Astrocyte of the cerebellum (primary cell): ENCODE data around the gene SLC39A12.

Experiments used
- DNase-seq: peaks from one replicate; pipeline ENCODE4 v3.0.0-alpha.2; 2011; ENCODE audit warnings: low read depth
- H3K4me3 ChIP-seq: 2 replicates; pipeline ENCODE4 v1.5.1; 2011; ENCODE audit warnings: mild to moderate bottlenecking, low read depth, low read length, moderate library complexity
- CTCF ChIP-seq: IDR thresholded peaks from 2 replicates; pipeline ENCODE4 v1.5.1; 2012; ENCODE audit warnings: low read length, low read depth, moderate library complexity, mild to moderate bottlenecking; ENCODE audit errors: missing control alignments
- in situ Hi-C: cut with HindIII; loops from 2 replicates; pipeline ENCODE4 v1.10.0; 2017; ENCODE audit warnings: low sequenced_read_pairs

The SLC39A12 gene

GRCh38 chr10:17951868-17952371 lies at the start of gene SLC39A12:
Gene SLC39A12, plus strand, starts transcription at chr10:17951918. Its CDS starts 1,359 bp downstream, at chr10:17953277.
- DNase-seq: no peak
- H3K4me3 ChIP-seq: no peak within 1 kb of the TSS
- in situ Hi-C loops: no loop called here
- TF ChIP-seq CTCF: no peak

GRCh38 chr10:17904564-17904963 lies 47.2 kb upstream of the SLC39A12 start:
- no peak for DNase-seq
- in situ Hi-C loops: no loop called here
- H3K4me3 ChIP-seq: no peak overlapping the region
- TF ChIP-seq CTCF: no peak

- in situ Hi-C loops: no loop called here
- H3K4me3 ChIP-seq: no peak overlapping the region
- DNase-seq: no peak
- TF ChIP-seq CTCF: no peak
These were observed 46.2 kb upstream of the SLC39A12 start for GRCh38 chr10:17905491-17905890.

GRCh38 chr10:17906002-17906401 lies 45.7 kb upstream of the SLC39A12 start:
- TF ChIP-seq CTCF: no peak
- in situ Hi-C loops: no loop called here
- no peak for DNase-seq
- H3K4me3 ChIP-seq: no peak overlapping the region

- TF ChIP-seq CTCF: no peak
- H3K4me3 ChIP-seq: no peak overlapping the region
- in situ Hi-C loops: no loop called here
- no peak for DNase-seq
These were observed 44.1 kb upstream of the SLC39A12 start for GRCh38 chr10:17907641-17908040.

DNA sequence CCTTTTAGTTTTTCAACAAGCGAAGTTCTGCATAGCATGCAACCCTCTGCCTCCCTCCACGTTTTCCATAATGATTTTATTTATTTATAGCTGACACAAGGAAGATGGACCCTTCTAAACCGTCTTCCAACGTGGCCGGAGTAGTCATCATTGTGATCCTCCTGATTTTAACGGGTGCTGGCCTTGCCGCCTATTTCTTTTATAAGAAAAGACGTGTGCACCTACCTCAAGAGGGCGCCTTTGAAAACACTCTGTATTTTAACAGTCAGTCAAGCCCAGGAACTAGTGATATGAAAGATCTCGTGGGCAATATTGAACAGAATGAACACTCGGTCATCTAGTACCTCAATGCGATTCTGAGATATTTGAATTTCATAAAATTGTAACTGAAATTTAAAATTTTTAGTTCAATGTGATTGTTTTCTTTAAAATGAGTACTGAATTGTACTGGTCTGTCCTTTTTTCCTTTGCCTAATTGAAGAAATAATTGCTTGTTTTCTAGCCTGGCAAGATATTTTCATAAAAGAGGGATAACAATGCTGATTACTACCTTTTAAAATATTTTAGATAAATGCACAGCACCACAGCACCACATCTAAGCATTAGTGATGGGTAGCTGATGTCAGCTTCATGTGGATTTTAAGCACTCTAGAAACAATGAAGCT lies 41.5 kb upstream of the SLC39A12 start:
- in situ Hi-C loops: no loop called here
- TF ChIP-seq CTCF: peak; percentile 71
- DNase-seq: peak; percentile 46
- H3K4me3 ChIP-seq: no peak overlapping the region
